ENCODE measurements around the gene CALML4.

- TF ChIP-seq EZH2 (IDR thresholded peaks at IDR 0.05; ENCODE audit: insufficient read depth, poor library complexity, severe bottlenecking) (no peak), EZH2phosphoT487 (IDR thresholded peaks at IDR 0.05; ENCODE audit: insufficient read depth, low read depth) (no peak)
Measured at GRCh38 chr15:68223171-68223570, 18.0 kb upstream of the CALML4 start.

Data from GM23248 (cell line).